Transverse colon (tissue), 4 donors: Measurements from ENCODE around the gene PXDC1. TPM values are rescaled to one million over a fixed set of nuclear protein-coding genes. Genes with fewer than 3 reads are reported as not detected.

Experiments used
- DNase-seq: peaks from one replicate; pipeline ENCODE4 v3.0.0-alpha.2; 2019
- H3K27ac ChIP-seq, 4 donors: fragments of 200-600 bp; sonication (generic); 2 replicates each; pipeline ENCODE4 v1.5.1; 2016 to 2018; ENCODE audit warnings: inconsistent platforms in 4 of 4
- H3K27me3 ChIP-seq: fragments of 200-600 bp; sonication (generic); 2 replicates; pipeline ENCODE4 v1.5.1; 2017; ENCODE audit warnings: inconsistent platforms
- H3K36me3 ChIP-seq, 4 donors: fragments of 200-600 bp; sonication (generic); 2 replicates each; pipeline ENCODE4 v1.5.1; 2017 to 2019; ENCODE audit warnings: inconsistent platforms in 4 of 4
- H3K4me1 ChIP-seq, 4 donors: fragments of 200-600 bp; sonication (generic); 2 replicates each; pipeline ENCODE4 v1.5.1; 2017 to 2020; ENCODE audit warnings: inconsistent platforms in 4 of 4
- H3K4me3 ChIP-seq, 4 donors: fragments of 200-600 bp; sonication (generic); 1 replicate in 1 of 4; 2 replicates in 3 of 4; pipeline versions ENCODE4 v1.5.1 to v1.6.1; 2017 to 2019; ENCODE audit warnings: inconsistent platforms in 4 of 4
- H3K9me3 ChIP-seq, 2 donors: fragments of 200-600 bp; sonication (generic); 2 replicates each; pipeline ENCODE4 v1.5.1; 2017 to 2019; ENCODE audit warnings: inconsistent platforms in 2 of 2
- EP300 ChIP-seq: sonication (generic); formaldehyde crosslinking; IDR thresholded peaks from one replicate; pipeline ENCODE4 v1.6.1; 2017; ENCODE audit warnings: antibody characterized with exemption, low read depth
- POLR2A ChIP-seq: fragments of 450-650 bp; IDR thresholded peaks from one replicate; pipeline ENCODE4 v1.6.1; 2016; ENCODE audit warnings: antibody characterized with exemption, mild to moderate bottlenecking, moderate library complexity
- POLR2AphosphoS5 ChIP-seq, 3 donors: sonication (generic); formaldehyde crosslinking; IDR thresholded peaks; one replicate each; pipeline ENCODE4 v1.6.1; 2016; ENCODE audit warnings: antibody characterized with exemption in 3 of 3
- WGBS, 2 donors: methylation state at CpG; one replicate each; pipeline ENCODE4 v1.1.5; 2018; ENCODE audit warnings: low coverage in 1 of 2; 5-methylcytosine and 5-hydroxymethylcytosine counted together
- in situ Hi-C, 4 donors: fragments of 200-750 bp; cut with MboI; loops; one replicate each; pipeline versions ENCODE4 v1.15.0 to v1.15.1; 2017; ENCODE audit warnings: low sequenced_read_pairs in 3 of 4, low pct_ligation_motif_present in 1 of 4, low pct_unique_long_range_greater_than_20kb in 1 of 4
- intact Hi-C: fragments of 100-400 bp; cut with DNase I; formaldehyde crosslinking; loops from one replicate; pipeline ENCODE4 v1.15.1; 2023; ENCODE audit warnings: low total_unique reads
- total RNA-seq, 4 donors: library from RNA; depleted of rRNA; stranded (reverse); fragments of >200 nt; gene quantifications; one replicate each; pipeline ENCODE4 v1.1.0, GENCODE V29; 2016
- TF ChIP-seq, protein P1 (sequence below), 5 experiments: fragments of 200-600 bp in 3 of 5; fragments of 450-650 bp in 2 of 5; sonication (generic) in 3 of 5; IDR thresholded peaks; 1 replicate in 2 of 5; 2 replicates in 3 of 5; pipeline ENCODE4 v1.5.1; 2016 to 2017; ENCODE audit warnings: antibody characterized with exemption in 5 of 5, inconsistent platforms in 3 of 5, mild to moderate bottlenecking in 2 of 5, moderate library complexity in 1 of 5

The PXDC1 gene
- total RNA-seq, 4 donors from 2014 or later, result 14.6 to 85.4 (median 44.3) TPM

DNA sequence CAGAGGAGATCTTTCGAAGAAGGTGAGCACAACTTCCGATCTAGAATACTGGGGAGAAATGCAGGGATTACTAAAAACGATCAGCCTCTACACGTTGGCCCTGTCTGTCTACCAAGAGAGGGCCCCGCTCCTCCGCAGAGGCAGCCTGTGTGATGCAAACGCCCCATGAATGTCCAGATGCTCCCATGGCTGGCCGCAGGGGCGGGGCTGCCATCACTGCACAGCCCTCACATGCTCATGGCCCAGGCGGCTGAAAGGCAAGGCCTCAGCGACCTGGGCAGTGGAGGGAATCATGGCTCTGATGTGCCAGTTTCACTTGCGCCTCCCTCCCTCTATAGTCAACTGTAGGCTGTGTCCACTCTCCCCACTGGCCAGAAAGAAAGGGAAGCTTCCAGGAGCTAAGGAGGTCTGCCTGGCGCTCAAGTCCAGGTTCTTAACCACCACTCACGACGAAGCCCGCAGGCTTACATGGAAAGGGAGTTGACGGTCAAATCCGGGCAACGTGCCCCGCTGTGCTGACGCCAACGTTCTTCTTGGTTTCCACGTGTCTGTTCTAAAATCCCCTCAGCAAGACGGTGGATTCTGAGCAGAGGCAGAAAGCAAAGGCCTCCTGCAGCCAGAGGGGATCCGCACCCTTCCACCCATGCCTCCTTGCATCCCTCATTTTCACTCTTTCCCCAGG, 14.2 kb downstream of the PXDC1 start:
- 89 to 95% methylated on average over 6 to 25 of the region's 25 CpGs for whole genome bisulfite sequencing, 2 donors
- H3K27ac ChIP-seq, result no peak overlapping the region

DNA sequence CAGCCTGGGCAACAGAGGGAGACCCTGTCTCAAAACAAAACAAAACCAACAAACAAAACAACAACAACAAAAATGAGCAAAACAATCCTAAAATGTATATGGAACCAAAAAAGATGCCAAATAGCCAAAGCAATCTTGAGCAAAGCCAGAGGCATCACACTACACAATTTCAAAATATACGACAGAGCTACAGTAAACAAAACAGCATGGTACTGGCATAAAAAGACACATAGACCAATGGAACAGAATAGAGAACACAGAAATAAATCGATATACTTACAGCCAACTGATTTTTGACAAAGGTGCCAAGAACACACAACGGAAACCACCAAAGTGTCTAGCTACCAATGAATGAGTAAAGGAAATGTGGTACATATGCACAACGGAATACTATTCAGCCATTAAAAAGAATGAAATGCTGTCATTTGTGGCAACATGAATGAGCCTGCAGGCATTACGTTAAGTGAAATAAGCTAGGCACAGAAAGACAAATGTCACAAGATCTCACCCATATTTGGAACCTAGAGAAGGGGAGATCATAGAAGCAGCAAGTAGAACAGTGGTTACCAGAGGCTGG, 16.4 kb downstream of the PXDC1 start:
- no peak overlapping the region for H3K27ac ChIP-seq
- no peaks in the 10 kb centered on the region for H3K9me3 ChIP-seq
- no peak for DNase-seq
- intact Hi-C loops, result no loop called here
- TF ChIP-seq, protein P1, sequence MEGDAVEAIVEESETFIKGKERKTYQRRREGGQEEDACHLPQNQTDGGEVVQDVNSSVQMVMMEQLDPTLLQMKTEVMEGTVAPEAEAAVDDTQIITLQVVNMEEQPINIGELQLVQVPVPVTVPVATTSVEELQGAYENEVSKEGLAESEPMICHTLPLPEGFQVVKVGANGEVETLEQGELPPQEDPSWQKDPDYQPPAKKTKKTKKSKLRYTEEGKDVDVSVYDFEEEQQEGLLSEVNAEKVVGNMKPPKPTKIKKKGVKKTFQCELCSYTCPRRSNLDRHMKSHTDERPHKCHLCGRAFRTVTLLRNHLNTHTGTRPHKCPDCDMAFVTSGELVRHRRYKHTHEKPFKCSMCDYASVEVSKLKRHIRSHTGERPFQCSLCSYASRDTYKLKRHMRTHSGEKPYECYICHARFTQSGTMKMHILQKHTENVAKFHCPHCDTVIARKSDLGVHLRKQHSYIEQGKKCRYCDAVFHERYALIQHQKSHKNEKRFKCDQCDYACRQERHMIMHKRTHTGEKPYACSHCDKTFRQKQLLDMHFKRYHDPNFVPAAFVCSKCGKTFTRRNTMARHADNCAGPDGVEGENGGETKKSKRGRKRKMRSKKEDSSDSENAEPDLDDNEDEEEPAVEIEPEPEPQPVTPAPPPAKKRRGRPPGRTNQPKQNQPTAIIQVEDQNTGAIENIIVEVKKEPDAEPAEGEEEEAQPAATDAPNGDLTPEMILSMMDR (IDR thresholded peaks at IDR 0.05), result no peak
- TF ChIP-seq POLR2A (no peak), EP300 (no peak), POLR2AphosphoS5 (IDR thresholded peaks at IDR 0.05) (no peak)
- in situ Hi-C loops, result loop anchor here (10.0 to 25.0 kb wide), 7 partner anchors 273 to 623 kb away; partner anchors contain the start of genes BPHL (in 2 of the 4), ECI2 (in 1 of the 4) and SLC22A23 (in 1 of the 4)
- H3K4me3 ChIP-seq, result no peak overlapping the region
- 95 to 100% methylated on average over 5 of the region's 5 CpGs for WGBS, 2 donors
- H3K27me3 ChIP-seq, result no peaks in the 10 kb centered on the region
- peaks cover 0 to 4% (median 2%) of the 10 kb centered on the region in 4 donors for H3K4me1 ChIP-seq
- peaks cover 0 to 6% (median 0%) of the 10 kb centered on the region in 4 donors for H3K36me3 ChIP-seq

More for the DNA sequence above, 14.2 kb downstream of the PXDC1 start:
- no peaks in the 10 kb centered on the region for H3K9me3 ChIP-seq
- in situ Hi-C loops, result loop anchor here (10.0 to 25.0 kb wide), 7 partner anchors 275 to 625 kb away; partner anchors contain the start of genes BPHL (in 2 of the 4), ECI2 (in 1 of the 4) and SLC22A23 (in 1 of the 4)
- H3K4me3 ChIP-seq, result no peak overlapping the region
- peaks cover 0 to 6% (median 0%) of the 10 kb centered on the region in 4 donors for H3K36me3 ChIP-seq
- no peak for TF ChIP-seq POLR2A
- TF ChIP-seq, protein P1 (IDR thresholded peaks at IDR 0.05), result no peak
- TF ChIP-seq EP300, result no peak
- TF ChIP-seq POLR2AphosphoS5 (IDR thresholded peaks at IDR 0.05), result no peak
- peaks cover 4 to 17% (median 11%) of the 10 kb centered on the region in 4 donors for H3K4me1 ChIP-seq
- intact Hi-C loops, result loop anchor here (2.0 kb wide), 1 partner anchor 328 kb away; no protein-coding TSS in a partner anchor
- DNase-seq, result peak; percentile 6
- no peaks in the 10 kb centered on the region for H3K27me3 ChIP-seq

DNA sequence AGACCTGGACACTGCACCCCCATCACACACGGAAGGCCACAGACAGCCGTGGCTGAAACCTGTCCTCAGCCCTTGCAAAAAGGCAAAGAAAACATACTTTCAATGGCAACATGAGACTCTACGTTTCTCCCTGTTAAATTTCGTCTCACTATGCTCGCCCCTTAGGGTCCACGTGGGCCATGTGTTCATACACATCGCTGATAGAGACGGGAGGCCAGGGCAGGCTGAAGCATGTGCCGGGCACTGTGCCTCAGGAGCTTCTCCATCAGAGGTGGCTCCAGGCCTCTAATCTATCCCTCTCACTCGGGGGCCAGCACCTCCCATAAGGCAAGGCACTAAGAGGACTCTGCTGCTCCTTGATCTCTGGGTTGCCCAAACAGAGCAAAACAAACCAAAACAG, 17.5 kb downstream of the PXDC1 start:
- H3K27me3 ChIP-seq, result no peaks in the 10 kb centered on the region
- TF ChIP-seq EP300 (no peak), POLR2AphosphoS5 (IDR thresholded peaks at IDR 0.05) (no peak), POLR2A (no peak)
- TF ChIP-seq, protein P1 (IDR thresholded peaks at IDR 0.05), result no peak
- 92 to 93% methylated on average over 5 to 10 of the region's 10 CpGs for WGBS, 2 donors
- intact Hi-C loops, result no loop called here
- no peak overlapping the region for H3K27ac ChIP-seq
- no peak overlapping the region for H3K4me3 ChIP-seq
- no peaks in the 10 kb centered on the region for H3K9me3 ChIP-seq
- H3K4me1 ChIP-seq, result peaks cover 0 to 3% (median 0%) of the 10 kb centered on the region in 4 donors
- no peak for DNase-seq
- H3K36me3 ChIP-seq, result peaks cover 0 to 6% (median 0%) of the 10 kb centered on the region in 4 donors
- in situ Hi-C loops, result loop anchor here (5.0 to 25.0 kb wide), 9 partner anchors 272 to 622 kb away; partner anchors contain the start of genes BPHL (in 2 of the 4), ECI2 (in 1 of the 4) and SLC22A23 (in 1 of the 4)

DNA sequence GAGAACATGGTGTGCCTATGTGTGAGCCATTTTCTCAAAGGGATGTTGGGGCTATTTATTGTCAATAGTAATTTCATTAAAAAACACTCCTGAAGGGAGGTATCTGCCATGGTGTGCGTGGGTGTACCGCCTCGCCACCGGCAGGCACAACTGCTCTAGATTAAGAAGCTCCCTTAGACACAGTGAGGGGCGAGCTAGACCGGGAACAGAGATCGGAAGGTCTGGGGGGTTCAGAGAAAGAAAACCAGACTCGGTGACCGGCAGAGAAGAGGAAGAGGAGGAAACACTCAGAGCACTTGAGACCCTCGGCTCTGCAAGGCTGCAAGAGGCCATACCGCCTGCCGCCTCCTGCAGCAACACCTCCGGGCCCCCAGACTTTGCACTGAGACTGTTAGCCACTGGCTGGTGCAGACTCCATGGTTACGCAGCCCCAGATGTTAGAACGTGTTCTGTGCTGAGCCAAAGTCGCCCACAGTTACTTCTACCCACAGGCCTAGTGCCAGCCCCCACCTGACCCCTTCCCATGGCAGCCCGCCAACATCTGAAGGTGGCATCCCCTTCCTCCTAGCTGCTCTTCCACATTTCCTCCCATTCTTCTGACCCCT, 18.1 kb downstream of the PXDC1 start:
- TF ChIP-seq POLR2A, result no peak
- TF ChIP-seq, protein P1 (IDR thresholded peaks at IDR 0.05), result no peak
- TF ChIP-seq POLR2AphosphoS5 (IDR thresholded peaks at IDR 0.05), result no peak
- TF ChIP-seq EP300, result no peak
- H3K36me3 ChIP-seq, result peaks cover 0 to 6% (median 0%) of the 10 kb centered on the region in 4 donors

More for the DNA sequence above, 18.1 kb downstream of the PXDC1 start:
- H3K9me3 ChIP-seq, result no peaks in the 10 kb centered on the region
- WGBS, 2 donors, result 87 to 89% methylated on average over 10 to 17 of the region's 17 CpGs
- H3K27me3 ChIP-seq, result no peaks in the 10 kb centered on the region
- no peak overlapping the region for H3K27ac ChIP-seq
- no peak for DNase-seq
- H3K4me1 ChIP-seq, result peaks cover 0 to 3% (median 0%) of the 10 kb centered on the region in 4 donors
- intact Hi-C loops, result loop anchor here (2.0 kb wide), 1 partner anchor 455 kb away; no protein-coding TSS in a partner anchor
- in situ Hi-C loops, result loop anchor here (5.0 to 25.0 kb wide), 9 partner anchors 271 to 621 kb away; partner anchors contain the start of genes BPHL (in 2 of the 4), ECI2 (in 1 of the 4) and SLC22A23 (in 1 of the 4)
- H3K4me3 ChIP-seq, result no peak overlapping the region
